ENCODE measurements around the gene PCDH15. TPM values are rescaled to one million over a fixed set of nuclear protein-coding genes. Genes with fewer than 3 reads are reported as not detected.

The PCDH15 gene
- total and polyA plus RNA-seq, 2 experiments from 2014 or later: 0.29 to 0.66 TPM

DNA sequence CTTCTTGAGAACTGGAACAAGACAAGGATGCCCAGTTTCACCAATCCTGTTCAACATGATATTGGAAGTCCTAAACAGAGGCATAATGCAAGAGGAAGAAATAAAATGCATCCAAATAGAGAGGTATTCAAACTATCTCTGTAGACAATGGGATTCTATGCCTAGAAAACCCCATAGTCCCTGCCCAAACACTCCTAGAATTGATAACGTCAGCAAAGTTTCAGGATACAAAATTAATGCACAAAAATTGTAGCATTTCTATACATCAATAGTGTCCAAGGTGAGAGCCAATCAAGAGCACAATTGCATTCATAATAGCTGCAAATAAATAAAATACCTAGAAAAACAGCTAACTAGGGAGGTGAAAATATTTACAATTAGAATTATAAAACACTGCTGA lies 72.5 kb downstream of the PCDH15 start:
- Histone ChIP-seq H3K79me2 (replicated peaks; ENCODE audit: insufficient read depth) (no peaks in the 10 kb centered on the region), H3K9me2 (ENCODE audit: insufficient read depth) (no peaks in the 10 kb centered on the region), H3K4me2 (no peak overlapping the region), H3K36me3 (ENCODE audit: insufficient read depth) (no peaks in the 10 kb centered on the region), H3F3A (replicated peaks; ENCODE audit: low read depth) (no peaks in the 10 kb centered on the region), H3K4me3 (no peak overlapping the region), H3K27ac (ENCODE audit: low read depth) (no peak overlapping the region), H2AFZ (no peak overlapping the region), H3K27me3 (ENCODE audit: insufficient read depth) (no peaks in the 10 kb centered on the region), H3K4me1 (ENCODE audit: insufficient read depth) (no peaks in the 10 kb centered on the region), H4K20me1 (replicated peaks; ENCODE audit: insufficient read depth) (no peaks in the 10 kb centered on the region)
- Mint-ChIP-seq H3K9me3 (no peaks in the 10 kb centered on the region; the same call in 2 of the 3 replicates), H3K4me1 (no peaks in the 10 kb centered on the region), H3K27me3 (ENCODE audit: insufficient read depth, low read depth, poor library complexity) (peaks cover 3% of the 10 kb centered on the region), H3K27ac (no peak overlapping the region), H3K4me3 (no peak overlapping the region), H3K36me3 (ENCODE audit: low read depth) (no peaks in the 10 kb centered on the region)
- TF ChIP-seq ZNF331 (CRISPR knock-in tag; IDR thresholded peaks at IDR 0.05; ENCODE audit: low read depth) (no peak), POLR2AphosphoS5 (IDR thresholded peaks at IDR 0.05; ENCODE audit: low read depth) (no peak), EZH2 (IDR thresholded peaks at IDR 0.05; ENCODE audit: low read depth, unreplicated experiment) (no peak), CREB1 (CRISPR knock-in tag; IDR thresholded peaks at IDR 0.05; ENCODE audit: low read depth) (no peak), EZH2phosphoT487 (IDR thresholded peaks at IDR 0.05; ENCODE audit: unreplicated experiment) (no peak), NANOG (IDR thresholded peaks at IDR 0.05; ENCODE audit: borderline replicate concordance) (no peak), STAT1 (IDR thresholded peaks at IDR 0.05; ENCODE audit: unreplicated experiment) (no peak), ZNF114 (CRISPR knock-in tag; IDR thresholded peaks at IDR 0.05) (no peak), JUNB (IDR thresholded peaks at IDR 0.05; ENCODE audit: unreplicated experiment) (no peak)
- TF ChIP-seq, protein P1, sequence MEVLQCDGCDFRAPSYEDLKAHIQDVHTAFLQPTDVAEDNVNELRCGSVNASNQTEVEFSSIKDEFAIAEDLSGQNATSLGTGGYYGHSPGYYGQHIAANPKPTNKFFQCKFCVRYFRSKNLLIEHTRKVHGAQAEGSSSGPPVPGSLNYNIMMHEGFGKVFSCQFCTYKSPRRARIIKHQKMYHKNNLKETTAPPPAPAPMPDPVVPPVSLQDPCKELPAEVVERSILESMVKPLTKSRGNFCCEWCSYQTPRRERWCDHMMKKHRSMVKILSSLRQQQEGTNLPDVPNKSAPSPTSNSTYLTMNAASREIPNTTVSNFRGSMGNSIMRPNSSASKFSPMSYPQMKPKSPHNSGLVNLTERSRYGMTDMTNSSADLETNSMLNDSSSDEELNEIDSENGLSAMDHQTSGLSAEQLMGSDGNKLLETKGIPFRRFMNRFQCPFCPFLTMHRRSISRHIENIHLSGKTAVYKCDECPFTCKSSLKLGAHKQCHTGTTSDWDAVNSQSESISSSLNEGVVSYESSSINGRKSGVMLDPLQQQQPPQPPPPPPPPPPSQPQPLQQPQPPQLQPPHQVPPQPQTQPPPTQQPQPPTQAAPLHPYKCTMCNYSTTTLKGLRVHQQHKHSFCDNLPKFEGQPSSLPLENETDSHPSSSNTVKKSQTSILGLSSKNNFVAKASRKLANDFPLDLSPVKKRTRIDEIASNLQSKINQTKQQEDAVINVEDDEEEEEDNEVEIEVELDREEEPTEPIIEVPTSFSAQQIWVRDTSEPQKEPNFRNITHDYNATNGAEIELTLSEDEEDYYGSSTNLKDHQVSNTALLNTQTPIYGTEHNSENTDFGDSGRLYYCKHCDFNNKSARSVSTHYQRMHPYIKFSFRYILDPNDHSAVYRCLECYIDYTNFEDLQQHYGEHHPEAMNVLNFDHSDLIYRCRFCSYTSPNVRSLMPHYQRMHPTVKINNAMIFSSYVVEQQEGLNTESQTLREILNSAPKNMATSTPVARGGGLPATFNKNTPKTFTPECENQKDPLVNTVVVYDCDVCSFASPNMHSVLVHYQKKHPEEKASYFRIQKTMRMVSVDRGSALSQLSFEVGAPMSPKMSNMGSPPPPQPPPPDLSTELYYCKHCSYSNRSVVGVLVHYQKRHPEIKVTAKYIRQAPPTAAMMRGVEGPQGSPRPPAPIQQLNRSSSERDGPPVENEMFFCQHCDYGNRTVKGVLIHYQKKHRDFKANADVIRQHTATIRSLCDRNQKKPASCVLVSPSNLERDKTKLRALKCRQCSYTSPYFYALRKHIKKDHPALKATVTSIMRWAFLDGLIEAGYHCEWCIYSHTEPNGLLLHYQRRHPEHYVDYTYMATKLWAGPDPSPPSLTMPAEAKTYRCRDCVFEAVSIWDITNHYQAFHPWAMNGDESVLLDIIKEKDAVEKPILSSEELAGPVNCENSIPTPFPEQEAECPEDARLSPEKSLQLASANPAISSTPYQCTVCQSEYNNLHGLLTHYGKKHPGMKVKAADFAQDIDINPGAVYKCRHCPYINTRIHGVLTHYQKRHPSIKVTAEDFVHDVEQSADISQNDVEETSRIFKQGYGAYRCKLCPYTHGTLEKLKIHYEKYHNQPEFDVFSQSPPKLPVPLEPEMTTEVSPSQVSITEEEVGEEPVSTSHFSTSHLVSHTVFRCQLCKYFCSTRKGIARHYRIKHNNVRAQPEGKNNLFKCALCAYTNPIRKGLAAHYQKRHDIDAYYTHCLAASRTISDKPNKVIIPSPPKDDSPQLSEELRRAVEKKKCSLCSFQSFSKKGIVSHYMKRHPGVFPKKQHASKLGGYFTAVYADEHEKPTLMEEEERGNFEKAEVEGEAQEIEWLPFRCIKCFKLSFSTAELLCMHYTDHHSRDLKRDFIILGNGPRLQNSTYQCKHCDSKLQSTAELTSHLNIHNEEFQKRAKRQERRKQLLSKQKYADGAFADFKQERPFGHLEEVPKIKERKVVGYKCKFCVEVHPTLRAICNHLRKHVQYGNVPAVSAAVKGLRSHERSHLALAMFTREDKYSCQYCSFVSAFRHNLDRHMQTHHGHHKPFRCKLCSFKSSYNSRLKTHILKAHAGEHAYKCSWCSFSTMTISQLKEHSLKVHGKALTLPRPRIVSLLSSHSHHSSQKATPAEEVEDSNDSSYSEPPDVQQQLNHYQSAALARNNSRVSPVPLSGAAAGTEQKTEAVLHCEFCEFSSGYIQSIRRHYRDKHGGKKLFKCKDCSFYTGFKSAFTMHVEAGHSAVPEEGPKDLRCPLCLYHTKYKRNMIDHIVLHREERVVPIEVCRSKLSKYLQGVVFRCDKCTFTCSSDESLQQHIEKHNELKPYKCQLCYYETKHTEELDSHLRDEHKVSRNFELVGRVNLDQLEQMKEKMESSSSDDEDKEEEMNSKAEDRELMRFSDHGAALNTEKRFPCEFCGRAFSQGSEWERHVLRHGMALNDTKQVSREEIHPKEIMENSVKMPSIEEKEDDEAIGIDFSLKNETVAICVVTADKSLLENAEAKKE (CRISPR knock-in tag; IDR thresholded peaks at IDR 0.05): no peak
- TF ChIP-seq, protein P2, sequence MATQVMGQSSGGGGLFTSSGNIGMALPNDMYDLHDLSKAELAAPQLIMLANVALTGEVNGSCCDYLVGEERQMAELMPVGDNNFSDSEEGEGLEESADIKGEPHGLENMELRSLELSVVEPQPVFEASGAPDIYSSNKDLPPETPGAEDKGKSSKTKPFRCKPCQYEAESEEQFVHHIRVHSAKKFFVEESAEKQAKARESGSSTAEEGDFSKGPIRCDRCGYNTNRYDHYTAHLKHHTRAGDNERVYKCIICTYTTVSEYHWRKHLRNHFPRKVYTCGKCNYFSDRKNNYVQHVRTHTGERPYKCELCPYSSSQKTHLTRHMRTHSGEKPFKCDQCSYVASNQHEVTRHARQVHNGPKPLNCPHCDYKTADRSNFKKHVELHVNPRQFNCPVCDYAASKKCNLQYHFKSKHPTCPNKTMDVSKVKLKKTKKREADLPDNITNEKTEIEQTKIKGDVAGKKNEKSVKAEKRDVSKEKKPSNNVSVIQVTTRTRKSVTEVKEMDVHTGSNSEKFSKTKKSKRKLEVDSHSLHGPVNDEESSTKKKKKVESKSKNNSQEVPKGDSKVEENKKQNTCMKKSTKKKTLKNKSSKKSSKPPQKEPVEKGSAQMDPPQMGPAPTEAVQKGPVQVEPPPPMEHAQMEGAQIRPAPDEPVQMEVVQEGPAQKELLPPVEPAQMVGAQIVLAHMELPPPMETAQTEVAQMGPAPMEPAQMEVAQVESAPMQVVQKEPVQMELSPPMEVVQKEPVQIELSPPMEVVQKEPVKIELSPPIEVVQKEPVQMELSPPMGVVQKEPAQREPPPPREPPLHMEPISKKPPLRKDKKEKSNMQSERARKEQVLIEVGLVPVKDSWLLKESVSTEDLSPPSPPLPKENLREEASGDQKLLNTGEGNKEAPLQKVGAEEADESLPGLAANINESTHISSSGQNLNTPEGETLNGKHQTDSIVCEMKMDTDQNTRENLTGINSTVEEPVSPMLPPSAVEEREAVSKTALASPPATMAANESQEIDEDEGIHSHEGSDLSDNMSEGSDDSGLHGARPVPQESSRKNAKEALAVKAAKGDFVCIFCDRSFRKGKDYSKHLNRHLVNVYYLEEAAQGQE (IDR thresholded peaks at IDR 0.05; ENCODE audit: unreplicated experiment): no peak
- TF ChIP-seq, protein P3, sequence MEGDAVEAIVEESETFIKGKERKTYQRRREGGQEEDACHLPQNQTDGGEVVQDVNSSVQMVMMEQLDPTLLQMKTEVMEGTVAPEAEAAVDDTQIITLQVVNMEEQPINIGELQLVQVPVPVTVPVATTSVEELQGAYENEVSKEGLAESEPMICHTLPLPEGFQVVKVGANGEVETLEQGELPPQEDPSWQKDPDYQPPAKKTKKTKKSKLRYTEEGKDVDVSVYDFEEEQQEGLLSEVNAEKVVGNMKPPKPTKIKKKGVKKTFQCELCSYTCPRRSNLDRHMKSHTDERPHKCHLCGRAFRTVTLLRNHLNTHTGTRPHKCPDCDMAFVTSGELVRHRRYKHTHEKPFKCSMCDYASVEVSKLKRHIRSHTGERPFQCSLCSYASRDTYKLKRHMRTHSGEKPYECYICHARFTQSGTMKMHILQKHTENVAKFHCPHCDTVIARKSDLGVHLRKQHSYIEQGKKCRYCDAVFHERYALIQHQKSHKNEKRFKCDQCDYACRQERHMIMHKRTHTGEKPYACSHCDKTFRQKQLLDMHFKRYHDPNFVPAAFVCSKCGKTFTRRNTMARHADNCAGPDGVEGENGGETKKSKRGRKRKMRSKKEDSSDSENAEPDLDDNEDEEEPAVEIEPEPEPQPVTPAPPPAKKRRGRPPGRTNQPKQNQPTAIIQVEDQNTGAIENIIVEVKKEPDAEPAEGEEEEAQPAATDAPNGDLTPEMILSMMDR (conservative IDR thresholded peaks at IDR 0.05; ENCODE audit: low read depth in 2 of 2): no peak
- TF ChIP-seq, protein P4, sequence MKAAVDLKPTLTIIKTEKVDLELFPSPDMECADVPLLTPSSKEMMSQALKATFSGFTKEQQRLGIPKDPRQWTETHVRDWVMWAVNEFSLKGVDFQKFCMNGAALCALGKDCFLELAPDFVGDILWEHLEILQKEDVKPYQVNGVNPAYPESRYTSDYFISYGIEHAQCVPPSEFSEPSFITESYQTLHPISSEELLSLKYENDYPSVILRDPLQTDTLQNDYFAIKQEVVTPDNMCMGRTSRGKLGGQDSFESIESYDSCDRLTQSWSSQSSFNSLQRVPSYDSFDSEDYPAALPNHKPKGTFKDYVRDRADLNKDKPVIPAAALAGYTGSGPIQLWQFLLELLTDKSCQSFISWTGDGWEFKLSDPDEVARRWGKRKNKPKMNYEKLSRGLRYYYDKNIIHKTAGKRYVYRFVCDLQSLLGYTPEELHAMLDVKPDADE (IDR thresholded peaks at IDR 0.05): no peak
- no peak for DNase-seq (ENCODE audit: low spot score)
- ATAC-seq: no peak
